Measurements from ENCODE around the gene TOX2. TPM values are rescaled to one million over a fixed set of nuclear protein-coding genes. Genes with fewer than 3 reads are reported as not detected.
A peak's percentile ranks its signal among the peaks of the same experiment; 100 is the strongest.

Gene TOX2
- total RNA-seq, 2 donors from 2014 or later = 2.4 to 3.4 TPM

GRCh38 chr20:44005661-44006060, 91.0 kb downstream of the TOX2 start:
- no peak overlapping the region for H3K27ac ChIP-seq (ENCODE audit: low read depth, low read length)
- H3K4me1 ChIP-seq (ENCODE audit: control insufficient read depth, insufficient read depth, low read length) = no peaks in the 10 kb centered on the region
- H3K9ac ChIP-seq (ENCODE audit: extremely low read depth, low read length, poor library complexity, severe bottlenecking) = no peak overlapping the region
- Mint-ChIP-seq H3K36me3 (ENCODE audit: low read depth) (no peaks in the 10 kb centered on the region), H3K4me3 (no peak overlapping the region), H3K9me3 (no peaks in the 10 kb centered on the region), H3K27me3 (ENCODE audit: insufficient read depth) (no peaks in the 10 kb centered on the region), H3K4me1 (peaks cover 2% of the 10 kb centered on the region), H3K27ac (no peak overlapping the region)
- H3K9me3 ChIP-seq (ENCODE audit: control insufficient read depth, low read length) = no peaks in the 10 kb centered on the region
- no peak for DNase-seq
- TF ChIP-seq CTCF (conservative IDR thresholded peaks at IDR 0.05) = no peak
- H3K27me3 ChIP-seq (ENCODE audit: control insufficient read depth, insufficient read depth, low read length, poor library complexity, severe bottlenecking) = no peaks in the 10 kb centered on the region
- WGBS, 2 experiments (ENCODE audit: insufficient coverage in 1 of 2, insufficient read length in 1 of 2) = 90 to 100% methylated on average over 3 of the region's 3 CpGs
- no peaks in the 10 kb centered on the region for H3K36me3 ChIP-seq (ENCODE audit: control insufficient read depth, insufficient read depth, low read length)
- no peak overlapping the region for H3K4me3 ChIP-seq (ENCODE audit: low read length)

- WGBS, 2 experiments (ENCODE audit: insufficient coverage in 1 of 2, insufficient read length in 1 of 2) = 100% methylated on average over 4 to 5 of the region's 6 CpGs
- Mint-ChIP-seq H3K27me3 (ENCODE audit: insufficient read depth) (no peaks in the 10 kb centered on the region), H3K4me1 (peaks cover 2% of the 10 kb centered on the region), H3K36me3 (ENCODE audit: low read depth) (no peaks in the 10 kb centered on the region), H3K4me3 (no peak overlapping the region), H3K9me3 (no peaks in the 10 kb centered on the region), H3K27ac (no peak overlapping the region)
- Histone ChIP-seq H3K27me3 (ENCODE audit: control insufficient read depth, insufficient read depth, low read length, poor library complexity, severe bottlenecking) (no peaks in the 10 kb centered on the region), H3K4me3 (ENCODE audit: low read length) (no peak overlapping the region), H3K4me1 (ENCODE audit: control insufficient read depth, insufficient read depth, low read length) (no peaks in the 10 kb centered on the region), H3K36me3 (ENCODE audit: control insufficient read depth, insufficient read depth, low read length) (no peaks in the 10 kb centered on the region), H3K27ac (ENCODE audit: low read depth, low read length) (no peak overlapping the region), H3K9me3 (ENCODE audit: control insufficient read depth, low read length) (no peaks in the 10 kb centered on the region), H3K9ac (ENCODE audit: extremely low read depth, low read length, poor library complexity, severe bottlenecking) (no peak overlapping the region)
- no peak for TF ChIP-seq CTCF (conservative IDR thresholded peaks at IDR 0.05)
- DNase-seq = peak; percentile 9
These were observed 91.5 kb downstream of the TOX2 start for GRCh38 chr20:44006126-44006525.

- Histone ChIP-seq H3K27me3 (ENCODE audit: control insufficient read depth, insufficient read depth, low read length, poor library complexity, severe bottlenecking) (no peaks in the 10 kb centered on the region), H3K4me3 (ENCODE audit: low read length) (no peak overlapping the region), H3K9me3 (ENCODE audit: control insufficient read depth, low read length) (no peaks in the 10 kb centered on the region), H3K27ac (ENCODE audit: low read depth, low read length) (no peak overlapping the region), H3K4me1 (ENCODE audit: control insufficient read depth, insufficient read depth, low read length) (no peaks in the 10 kb centered on the region), H3K9ac (ENCODE audit: extremely low read depth, low read length, poor library complexity, severe bottlenecking) (no peak overlapping the region), H3K36me3 (ENCODE audit: control insufficient read depth, insufficient read depth, low read length) (no peaks in the 10 kb centered on the region)
- 72 to 89% methylated on average over 4 to 9 of the region's 9 CpGs for WGBS, 2 experiments (ENCODE audit: insufficient coverage in 1 of 2, insufficient read length in 1 of 2)
- peak; percentile 60 for TF ChIP-seq CTCF (conservative IDR thresholded peaks at IDR 0.05)
- peak; percentile 70 for DNase-seq
- H3K27ac Mint-ChIP-seq = no peak overlapping the region
- no peaks in the 10 kb centered on the region for H3K36me3 Mint-ChIP-seq (ENCODE audit: low read depth)
- H3K27me3 Mint-ChIP-seq (ENCODE audit: insufficient read depth) = no peaks in the 10 kb centered on the region
- no peaks in the 10 kb centered on the region for H3K9me3 Mint-ChIP-seq
- no peak overlapping the region for H3K4me3 Mint-ChIP-seq
- peaks cover 2% of the 10 kb centered on the region for H3K4me1 Mint-ChIP-seq
These were observed 91.9 kb downstream of the TOX2 start for GRCh38 chr20:44006578-44006977.
